HG03558 (cell line): ENCODE results near the gene SSX5.
"Not testable (repeated sequence)": the region's sequence is repeated elsewhere in the genome, so short reads cannot be mapped to it uniquely, and the experiment has no call there.

Source experiments
- ATAC-seq: cut with Tn5 transposase; IDR thresholded peaks from one replicate; pipeline ENCODE4 v1.9.1; 2021; ENCODE audit warnings: moderate number of reproducible peaks; ENCODE audit not compliant: unreplicated experiment; ENCODE audit errors: extremely low read depth

The SSX5 gene, protein sequence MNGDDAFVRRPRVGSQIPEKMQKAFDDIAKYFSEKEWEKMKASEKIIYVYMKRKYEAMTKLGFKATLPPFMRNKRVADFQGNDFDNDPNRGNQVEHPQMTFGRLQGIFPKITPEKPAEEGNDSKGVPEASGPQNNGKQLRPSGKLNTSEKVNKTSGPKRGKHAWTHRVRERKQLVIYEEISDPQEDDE

DNA sequence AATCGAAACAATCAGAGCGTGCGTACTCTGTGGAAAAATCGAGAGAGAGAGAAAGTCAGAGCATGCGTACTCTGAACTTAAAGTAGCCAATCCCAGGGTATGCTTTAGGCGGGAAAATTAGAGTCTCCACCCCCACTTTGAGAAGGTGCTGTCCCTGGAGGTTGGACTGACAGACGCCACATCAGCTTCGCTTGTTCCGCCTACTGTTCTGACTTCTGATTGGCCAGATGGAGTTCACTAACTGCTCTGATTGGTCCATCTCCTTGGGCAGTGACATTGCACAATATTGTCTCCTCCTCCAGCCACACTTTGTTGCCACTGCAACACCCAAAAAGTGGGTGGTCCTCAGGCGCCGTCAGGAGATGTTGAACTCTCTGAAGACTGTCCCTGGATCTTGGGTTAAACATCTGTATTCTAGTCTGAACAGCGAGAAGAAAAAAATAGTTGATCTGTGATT is at the start of gene SSX5:
SSX5 (minus strand) TSS at position 51 of the 457 bp plus-strand sequence. CDS start 1,437 bp downstream, outside the sequence.
- ATAC-seq: no peak

DNA sequence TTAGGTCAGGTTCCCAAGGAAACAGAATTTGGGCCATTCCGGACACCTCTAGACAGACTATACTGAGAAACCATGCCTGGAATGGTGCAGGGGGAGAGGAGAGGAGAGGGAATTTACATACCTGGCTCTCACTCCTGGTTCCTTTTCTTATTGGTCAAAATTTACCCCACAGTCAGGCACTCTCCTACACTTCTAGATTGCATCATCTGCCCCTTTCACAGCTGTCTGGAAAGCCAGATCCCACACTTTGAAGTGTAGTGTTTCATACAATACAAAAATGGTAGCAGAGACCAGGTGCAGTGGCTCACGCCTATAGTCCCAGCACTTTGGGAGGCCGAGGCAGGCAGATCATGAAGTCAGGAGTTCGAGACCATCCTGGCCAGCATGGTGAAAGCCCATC is 27.6 kb upstream of the SSX5 start:
- not testable (repeated sequence) for ATAC-seq

DNA sequence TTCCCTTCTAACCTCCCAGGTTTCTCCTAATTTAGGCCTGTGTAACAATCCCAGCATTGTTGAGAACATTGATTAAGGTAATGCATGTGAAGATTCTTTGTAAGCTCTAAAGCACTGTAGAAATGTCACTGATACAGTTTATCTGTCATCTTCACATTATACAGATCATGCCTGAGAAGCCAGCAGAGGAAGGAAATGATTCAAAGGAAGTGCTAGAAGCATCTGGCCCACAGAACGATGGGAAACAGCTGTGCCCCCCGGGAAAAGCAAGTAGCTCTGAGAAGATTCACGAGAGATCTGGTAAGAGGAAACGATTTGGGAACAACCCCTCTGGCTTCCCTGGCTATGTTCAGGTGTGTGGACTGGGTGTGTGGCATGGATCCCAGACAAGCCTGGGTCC is 17.7 kb upstream of the SSX5 start:
- not testable (repeated sequence) for ATAC-seq

DNA sequence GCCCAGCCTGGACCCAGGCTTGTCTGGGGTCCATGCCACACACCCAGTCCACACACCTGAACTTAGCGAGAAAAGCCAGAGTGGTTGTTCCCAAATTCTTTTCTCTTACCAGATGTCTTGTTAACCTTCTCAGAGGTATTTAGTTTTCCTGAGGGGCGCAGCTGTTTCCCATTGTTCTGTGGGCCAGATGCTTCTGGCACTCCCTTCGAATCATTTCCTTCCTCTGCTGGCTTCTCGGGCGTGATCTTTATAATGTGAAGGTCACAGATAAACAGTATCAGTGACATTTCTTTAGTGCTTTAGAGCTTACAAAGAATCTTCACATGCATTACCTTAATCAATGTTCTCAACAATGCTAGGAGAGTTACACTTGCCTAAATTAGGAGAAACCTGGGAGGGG is 6.6 kb downstream of the SSX5 start:
- ATAC-seq: not testable (repeated sequence)

DNA sequence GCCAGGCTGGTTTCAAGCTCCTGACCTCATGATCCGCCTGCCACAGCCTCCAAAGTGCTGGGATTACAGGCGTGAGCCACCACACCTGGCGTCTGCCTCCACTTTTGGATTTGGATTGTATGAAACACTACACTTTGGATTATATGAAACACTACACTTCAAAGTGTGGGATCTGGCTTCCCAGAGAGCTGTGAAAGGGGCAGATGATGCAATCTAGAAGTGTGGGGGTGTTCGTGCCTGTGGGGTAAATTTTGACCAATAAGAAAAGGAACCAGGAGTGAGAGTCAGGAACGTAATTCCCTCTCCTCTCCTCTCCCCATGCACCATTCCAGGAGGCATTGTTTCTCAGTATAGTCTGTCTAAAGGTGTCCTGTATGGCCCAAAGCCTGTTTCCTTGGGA is 14.7 kb downstream of the SSX5 start:
- ATAC-seq: not testable (repeated sequence)

DNA sequence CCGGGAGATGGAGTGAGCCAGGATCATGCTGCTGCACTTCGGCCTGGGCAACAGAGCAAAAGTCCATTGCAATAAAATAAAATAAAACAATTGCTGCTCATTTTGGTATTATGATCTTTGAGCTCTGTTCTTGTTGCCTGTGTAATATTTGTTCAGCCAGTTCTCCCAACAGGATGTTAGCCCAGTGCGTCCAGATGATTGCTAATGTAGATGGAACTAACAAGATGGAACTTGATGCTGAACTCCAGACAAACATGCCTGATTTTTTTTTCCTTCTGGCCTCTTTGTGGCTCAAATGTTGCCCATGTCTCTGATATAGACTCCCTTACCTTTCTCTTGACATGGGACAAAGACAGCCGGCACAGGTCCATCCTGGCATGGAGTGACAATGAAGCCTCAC is 15.8 kb downstream of the SSX5 start:
- ATAC-seq: no peak

DNA sequence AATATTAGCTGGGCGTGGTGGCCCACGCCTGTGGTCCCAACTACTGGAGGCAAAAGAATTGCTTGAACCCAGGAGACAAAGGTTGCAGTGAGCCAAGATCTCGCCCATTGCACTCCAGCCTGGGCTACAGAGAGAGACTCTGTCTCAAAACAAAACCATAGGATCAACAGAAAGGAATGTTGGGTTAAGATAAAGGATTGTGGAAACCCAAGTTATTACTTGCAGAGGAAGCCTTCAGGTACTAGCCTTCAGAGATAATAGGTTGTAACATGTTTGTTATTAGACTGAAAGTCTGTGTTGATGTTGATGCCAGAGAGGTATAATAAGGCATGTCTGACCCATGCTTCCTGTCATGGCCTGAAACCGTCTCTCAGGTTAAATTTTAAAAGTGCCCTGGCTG is 16.9 kb downstream of the SSX5 start:
- no peak for ATAC-seq

DNA sequence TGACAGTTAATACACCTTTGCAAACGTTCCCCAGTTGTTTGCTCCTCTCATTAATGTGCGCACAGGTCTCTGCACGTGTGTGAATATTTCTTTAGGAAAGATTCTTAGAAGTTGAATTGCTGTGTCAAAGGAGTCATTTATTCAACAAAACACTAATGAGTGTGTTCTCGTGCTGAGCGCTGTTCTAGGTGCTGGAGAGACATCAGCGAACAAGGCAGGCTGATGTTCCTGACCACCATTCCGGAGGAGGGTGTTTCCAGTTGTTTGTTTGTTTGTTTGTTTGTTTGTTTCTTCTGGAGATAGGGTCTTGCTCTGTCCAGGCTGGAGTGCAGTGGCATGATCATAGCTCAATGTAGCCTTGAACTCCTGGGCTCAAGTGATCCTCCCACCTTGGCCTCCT is 30.3 kb downstream of the SSX5 start:
- not testable (repeated sequence) for ATAC-seq

DNA sequence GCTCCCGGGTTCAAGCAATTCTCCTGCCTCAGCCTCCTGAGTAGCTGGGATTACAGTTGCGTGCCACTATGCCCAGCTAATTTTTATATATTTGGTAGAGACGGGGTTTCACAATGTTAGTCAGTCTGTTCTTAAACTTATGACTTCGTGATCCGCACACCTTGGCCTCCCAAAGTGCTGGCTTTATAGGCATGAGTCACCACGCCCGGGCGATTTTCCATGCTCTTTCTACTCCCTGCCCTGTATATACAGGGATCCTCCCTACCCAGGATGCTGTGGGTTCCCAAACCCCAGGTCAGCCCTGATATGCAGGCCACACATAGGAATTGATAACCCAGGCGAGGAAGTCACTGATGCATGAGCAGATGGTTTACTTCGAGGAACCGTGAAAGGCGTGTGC is 31.4 kb downstream of the SSX5 start:
- no peak for ATAC-seq

DNA sequence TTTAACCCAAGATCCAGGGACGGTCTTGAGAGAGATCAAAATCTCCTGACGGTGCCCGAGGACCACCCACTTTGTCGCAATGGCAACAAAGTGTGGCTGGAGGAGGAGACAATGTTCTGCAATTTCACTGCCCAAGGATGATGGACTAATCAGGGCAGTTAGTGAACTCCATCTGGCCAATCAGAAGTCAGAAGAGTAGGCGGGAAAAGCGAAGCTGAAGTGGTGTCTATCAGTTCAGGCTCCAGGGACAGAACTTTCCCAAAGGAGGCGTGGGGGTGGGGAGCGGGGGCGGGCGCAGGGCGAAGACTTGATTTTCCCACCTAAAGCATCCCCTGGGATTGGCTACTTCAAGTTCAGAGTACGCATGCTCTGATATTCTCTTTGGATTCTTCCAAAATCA is 40.6 kb downstream of the SSX5 start:
- no peak for ATAC-seq

DNA sequence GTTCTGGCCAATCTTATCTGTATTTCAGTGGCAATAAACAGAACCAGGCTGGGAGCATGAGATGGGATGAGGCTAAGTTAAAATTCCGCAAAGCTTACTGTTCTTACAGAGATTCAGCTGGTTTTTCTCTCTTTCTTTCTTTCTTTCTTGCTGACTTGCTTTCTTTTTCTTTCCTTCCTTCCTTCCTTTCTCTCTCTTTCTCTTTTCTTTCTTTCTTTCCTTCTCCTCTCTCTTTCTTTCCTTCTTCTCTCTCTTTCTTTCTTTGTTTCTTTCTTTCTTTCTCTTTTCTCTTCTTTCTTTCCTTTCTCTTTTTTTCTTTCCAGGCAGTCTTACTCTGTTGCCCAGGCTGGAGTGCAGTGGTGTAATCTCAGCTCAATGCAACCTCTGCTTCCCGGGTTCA is 41.8 kb downstream of the SSX5 start:
- no peak for ATAC-seq

DNA sequence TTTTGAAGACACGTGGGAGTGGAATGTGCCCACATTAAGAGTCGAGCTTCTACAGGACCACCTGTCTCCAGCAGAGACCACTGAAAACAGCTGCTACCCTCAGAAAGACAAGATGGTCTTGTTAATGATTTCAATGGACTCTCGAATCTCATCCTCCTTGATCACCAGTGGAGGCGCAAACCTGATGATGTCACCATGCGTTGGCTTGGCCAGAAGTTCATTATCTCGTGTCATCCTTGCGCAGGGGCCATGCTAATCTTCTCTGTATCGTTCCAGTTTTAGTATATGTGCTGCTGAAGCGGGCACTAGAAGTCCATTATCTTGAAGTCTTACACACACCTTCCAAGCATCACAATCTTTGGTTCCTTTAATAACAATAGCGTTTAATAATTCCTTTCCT is 42.8 kb downstream of the SSX5 start:
- ATAC-seq: no peak

DNA sequence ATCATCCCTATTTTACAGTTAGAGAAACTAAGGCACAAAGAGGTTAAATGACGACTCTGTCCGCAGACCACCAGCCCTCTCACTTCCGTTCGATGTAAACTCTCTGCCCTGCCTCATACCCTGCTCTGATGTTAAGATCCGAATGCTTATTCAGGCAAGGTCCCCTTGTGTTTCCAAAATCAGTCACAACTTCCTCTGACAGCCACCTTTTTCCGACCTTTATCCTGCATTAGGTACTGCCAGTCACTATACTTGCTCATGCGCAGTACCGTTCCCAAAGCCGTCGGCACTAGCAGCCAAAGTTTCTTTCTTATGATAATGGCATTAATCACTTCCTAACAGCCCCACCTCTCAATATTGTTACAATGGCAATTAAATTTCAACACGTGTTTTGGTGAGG is 53.9 kb downstream of the SSX5 start:
- not testable (repeated sequence) for ATAC-seq

DNA sequence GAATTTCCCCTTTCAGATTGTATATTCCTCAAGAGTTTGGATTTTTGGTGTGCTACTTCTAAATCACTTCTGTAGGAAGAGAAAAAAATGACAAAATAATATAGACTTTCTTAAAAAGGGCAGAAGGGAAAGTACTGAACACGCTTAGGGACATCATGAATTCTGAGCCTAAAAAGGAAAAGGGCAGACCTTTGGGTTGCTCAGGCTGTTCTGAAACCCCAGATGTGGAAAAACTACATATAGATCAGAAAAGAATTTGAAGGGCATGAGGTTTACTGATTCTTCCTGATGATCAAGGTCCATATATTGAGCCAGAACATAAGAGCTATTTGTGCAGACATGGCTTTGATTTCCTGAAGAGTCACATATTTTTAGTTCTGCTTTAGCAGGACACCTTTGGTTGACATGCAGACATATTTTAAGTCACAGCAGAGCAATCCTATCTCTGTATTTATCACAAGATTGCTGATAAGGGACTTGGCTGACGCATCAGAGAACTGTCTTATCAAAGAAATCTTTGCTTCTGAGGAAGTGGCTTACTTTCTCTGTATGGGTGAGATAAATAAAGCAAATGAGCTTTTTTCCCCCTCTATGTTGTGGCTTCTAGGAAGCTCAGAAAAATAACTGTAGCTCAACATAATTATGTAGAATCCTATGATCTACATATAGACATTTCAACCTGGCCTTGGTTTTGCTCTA is 54.6 kb downstream of the SSX5 start:
- ATAC-seq: not testable (repeated sequence)

DNA sequence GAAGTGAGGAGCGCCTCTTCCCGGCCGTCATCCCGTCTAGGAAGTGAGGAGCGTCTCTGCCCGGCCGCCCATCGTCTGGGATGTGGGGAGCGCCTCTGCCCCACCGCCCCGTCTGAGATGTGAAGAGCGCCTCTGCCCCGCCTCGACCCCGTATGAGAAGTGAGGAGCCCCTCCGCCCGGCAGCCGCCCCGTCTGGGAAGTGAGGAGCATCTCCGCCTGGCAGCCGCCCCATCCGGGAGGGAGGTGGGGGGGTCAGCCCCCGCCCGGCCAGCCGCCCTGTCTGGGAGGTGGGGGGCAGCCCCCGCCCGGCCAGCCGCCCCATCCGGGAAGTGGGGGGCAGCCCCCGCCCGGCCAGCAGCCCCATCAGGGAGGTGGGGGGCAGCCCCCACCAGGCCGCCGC is 57.5 kb downstream of the SSX5 start:
- ATAC-seq: not testable (repeated sequence)
